DMS153 treated with DMSO at 0.1 percent for 48 hours (cell line): Measurements from ENCODE around the gene HEPN1.
"Not testable (repeated sequence)": the region's sequence is repeated elsewhere in the genome, so short reads cannot be mapped to it uniquely, and the experiment has no call there.

Experiments used
- DNase-seq: peaks from one replicate; lab custom pipeline; 2025; ENCODE audit not compliant: unreplicated experiment; lab: John Stamatoyannopoulos, UW

The HEPN1 gene

DNA sequence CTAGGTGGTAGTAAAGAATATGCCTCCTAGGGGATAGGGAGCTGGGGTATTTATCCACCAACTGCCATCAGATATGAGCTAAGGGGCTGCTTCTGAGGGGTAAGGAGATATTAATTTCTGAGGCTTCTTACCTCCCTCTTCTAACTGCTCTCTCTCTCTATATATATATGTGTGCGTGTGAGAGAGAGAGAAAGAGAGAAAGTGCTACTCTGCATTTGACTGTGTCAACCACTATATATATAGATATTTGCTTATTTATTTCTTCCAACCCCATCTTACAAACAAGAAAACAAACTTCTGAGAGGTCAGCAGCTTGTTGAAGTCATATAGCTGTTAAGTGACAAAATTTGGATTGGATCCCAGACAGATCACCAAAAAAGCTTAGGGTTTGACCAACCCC is 22.7 kb downstream of the HEPN1 start:
- no peak for DNase-seq

DNA sequence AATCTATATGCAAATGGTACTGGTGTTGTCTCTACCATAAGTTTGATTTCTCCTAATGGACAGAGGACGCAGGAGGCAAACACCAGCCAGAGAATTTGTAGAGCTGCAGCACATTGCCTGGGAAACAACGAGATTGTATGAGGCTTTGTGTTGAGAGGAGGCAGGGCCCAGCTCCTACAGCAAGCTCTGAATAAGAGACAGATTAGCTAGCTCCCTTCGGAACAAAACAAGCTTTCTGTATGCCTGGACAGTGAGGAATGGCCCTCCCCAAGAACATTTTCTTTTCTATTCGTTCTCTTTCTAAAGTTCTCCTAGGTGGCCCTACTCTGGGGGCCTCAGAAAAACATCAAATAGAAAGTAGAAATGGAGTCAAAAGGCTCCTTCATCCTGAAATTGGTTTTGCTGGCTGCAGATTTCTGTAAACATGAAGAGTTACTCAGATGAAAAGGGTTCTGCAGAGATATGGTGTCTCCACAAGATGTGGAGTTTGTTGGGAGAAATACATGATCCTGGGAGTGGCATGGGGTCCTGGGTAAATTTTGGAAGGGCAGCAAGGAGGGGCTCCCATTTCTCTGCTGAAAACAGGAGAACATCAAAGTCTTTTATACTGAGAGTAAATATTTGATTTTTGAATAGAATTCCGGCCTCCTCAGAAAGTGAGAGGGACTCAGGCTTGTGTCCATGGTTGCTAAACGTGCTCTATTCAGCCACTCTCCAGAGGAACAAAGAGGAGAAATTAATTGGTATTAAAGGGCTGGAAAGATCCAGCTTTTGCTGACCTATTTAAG is 23.6 kb downstream of the HEPN1 start:
- DNase-seq: no peak

DNA sequence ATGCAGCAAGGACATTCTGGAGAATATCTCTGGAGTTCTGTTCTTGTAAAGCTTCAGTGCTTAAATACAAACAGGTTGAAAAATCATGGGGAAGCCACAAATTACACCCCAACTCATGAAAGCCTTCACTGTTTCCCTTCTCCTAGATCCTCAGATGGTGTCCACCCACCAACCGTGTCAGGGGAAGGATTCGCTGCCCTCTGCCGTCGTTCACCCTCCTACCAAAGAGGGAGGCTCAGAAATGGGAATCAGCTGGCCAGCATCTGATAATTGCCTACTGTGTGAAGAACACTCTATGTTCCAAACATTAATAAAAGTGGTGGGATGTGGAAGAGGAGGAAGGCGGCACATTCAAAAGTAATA is 24.2 kb downstream of the HEPN1 start:
- no peak for DNase-seq

DNA sequence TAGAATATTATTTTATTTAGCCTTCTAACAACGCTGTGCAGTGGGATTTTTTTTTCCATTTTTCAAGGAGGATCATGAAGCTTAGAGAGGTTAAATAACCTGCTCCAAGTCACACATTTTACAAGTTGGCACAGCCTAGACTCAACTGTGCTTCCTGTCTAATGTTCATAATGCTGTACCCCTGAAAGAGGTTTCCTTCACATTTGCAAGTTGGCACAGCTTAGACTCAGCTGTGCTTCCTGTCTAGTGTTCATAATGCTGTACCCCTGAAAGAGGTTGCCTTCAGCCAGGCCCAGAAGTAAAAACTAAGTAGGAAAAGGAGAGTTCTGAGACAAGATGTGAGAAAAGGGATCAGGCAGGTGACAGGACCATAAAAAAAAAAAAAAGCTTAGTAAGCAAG is 24.7 kb downstream of the HEPN1 start:
- DNase-seq: no peak

DNA sequence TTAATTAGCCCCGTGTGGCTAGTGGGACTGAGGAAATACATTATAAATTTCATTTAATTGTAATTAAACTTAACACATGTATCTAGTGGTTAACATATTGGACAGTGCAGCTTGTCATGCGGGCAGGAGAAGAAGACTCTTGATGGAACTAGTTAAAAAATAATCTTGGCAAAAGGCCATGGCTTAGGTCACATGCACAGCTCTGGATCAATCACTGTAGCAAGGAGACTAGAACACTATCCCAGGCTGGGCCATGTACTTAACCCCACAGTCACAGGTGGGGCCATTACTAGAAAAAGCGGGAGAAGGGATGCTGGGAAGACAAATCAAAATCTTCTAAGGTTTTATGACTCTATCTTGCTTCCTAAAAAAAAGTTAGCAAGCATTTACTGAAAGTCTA is 25.5 kb downstream of the HEPN1 start:
- no peak for DNase-seq

DNA sequence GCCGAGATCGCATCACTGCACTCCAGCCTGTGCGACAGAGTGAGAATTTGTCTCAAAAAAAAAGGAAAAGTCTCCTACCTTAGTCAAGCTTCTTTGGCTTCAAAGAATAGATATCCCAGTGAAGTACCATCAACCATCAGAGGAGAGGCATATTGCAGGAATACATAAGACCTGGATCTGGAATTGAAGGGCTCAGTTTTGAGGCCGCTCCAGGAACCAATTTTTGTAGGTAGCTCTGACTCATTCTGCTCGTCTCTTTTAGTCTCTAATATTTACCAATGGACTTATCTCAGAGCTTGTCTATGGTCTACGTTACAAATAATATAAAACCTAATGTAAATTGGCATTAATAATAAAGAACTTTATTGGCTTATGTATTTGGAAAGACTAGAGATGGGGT is 26.8 kb downstream of the HEPN1 start:
- no peak for DNase-seq

DNA sequence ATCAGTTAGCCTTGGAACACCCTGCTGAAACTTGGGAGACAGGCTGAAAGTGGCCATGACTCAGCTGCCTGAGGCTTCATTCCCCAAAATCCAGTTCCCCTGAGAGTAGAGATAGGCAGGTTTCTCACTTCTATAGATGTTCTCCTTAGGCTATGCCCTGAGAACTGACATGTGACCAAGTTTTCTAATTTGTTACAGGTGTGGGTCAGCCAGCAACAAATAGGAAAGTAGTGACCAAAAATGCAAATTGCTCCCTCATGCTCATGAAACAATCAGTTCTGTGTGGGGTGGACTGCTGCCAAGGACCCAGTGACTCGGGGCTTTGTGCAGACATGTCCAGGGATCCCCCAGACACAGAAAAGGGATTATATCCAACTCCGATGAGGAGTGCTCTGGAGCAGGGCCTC is 27.7 kb downstream of the HEPN1 start:
- DNase-seq: no peak

DNA sequence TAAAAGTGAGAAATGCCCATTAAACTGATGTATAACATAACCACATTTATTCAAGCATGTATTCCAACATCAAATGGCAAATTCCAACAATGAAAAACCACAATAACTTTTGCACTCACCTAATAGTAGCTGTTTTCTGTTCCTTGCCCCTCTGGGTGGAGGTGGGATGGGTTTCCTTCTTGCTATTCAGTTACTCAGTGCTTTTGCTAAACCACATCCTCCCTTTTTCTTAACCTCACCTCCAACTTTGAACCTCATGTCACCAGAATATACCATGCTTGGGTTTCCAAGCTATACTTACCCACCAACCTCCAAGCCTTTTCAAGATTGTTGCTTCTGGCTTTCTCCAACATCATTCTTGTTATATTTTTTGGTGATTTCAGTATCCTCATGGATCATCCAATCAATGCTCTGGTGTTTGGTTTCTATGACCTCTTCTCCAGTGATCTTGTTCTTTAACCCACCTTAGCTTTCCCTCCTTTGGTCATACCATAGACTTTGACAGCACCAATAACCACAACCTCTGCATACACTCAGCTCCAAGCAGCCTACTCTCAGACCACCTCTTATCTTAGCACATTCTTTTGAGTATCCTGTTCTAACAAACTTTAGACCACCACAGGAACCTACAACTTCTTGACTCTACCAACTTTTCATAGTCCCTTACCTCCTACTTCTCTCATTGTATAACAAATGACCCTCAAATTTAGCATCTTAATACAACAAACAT is 31.7 kb downstream of the HEPN1 start:
- no peak for DNase-seq

DNA sequence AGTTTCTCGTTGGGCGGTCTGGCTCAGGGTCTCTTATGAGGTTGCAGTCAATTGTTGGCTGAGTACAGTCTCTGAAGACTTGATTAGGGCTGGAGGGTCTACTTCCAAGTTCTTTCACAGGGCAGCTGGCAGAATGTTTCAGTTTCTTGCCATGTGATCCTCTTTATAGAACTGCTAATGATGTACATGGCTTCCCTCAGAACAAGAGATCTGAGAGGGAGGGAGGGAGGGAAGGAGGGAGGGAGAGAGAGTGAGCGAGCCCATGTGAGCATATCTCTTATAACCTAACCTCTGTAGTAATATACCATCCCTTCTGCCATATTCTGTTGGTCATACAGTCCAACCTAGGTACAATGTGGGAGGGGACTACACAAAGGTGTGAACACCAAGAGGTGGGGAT is 32.3 kb downstream of the HEPN1 start:
- DNase-seq: no peak

DNA sequence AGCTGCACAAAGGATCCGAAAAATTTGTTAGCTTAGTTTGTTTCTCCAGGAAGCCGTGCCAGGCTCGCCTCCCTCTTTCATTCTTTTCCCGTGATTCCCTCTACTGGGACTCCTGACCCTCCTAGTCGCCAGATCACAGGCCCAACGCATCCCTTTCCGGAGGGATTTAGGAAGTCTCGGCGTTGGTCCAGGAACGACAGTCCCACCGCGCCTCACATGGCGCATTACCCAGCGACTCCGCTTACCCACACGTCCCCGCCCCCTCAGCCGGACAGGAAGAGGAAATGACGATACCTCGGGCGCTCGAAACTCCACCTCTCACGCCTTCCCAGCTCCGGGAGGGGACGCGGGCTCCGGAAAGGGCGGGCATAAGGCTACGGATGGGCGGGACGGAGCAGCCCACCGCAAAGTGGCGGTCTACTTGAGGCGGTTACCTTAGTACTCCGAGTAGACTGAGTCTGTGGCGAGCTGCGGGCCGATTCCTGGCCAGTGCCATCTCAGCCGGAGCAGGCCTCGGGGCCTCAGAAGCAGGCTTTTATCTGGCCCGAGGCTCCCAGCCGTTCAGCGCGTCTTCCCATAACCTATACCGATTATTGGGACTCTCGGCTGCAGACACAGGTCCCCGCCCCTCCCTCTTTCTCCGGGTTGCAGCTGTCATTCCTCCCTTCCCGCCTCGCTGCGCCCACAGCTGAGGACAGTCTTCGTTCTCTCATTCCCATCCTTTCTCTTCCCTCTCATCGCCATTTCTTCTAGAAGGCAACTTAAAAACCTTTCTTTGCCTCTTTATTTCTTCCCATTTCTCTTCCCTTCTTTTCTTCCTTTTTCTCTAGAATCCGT is 34.9 kb downstream of the HEPN1 start, which contains the start of gene CCDC15:
TSS of gene CCDC15 (plus strand) at position 450 of the 837 bp plus-strand sequence. CDS start 531 bp downstream, outside the sequence.
- DNase-seq: peak; percentile 92

DNA sequence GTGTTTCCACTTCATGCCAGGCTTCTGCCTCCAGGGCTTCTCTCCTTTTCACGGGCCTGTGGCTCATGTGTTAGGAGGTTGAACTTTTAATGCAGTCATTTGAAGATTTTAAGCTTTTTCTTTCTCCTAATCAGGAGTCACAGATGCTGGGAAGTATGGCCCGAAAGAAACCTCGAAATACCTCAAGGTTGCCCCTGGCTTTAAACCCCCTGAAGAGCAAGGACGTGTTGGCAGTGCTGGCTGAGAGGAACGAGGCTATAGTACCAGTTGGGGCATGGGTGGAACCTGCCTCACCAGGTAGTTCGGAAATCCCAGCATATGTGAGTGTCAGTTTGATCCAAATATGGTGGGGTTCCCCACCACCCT is 35.5 kb downstream of the HEPN1 start:
- DNase-seq: no peak

DNA sequence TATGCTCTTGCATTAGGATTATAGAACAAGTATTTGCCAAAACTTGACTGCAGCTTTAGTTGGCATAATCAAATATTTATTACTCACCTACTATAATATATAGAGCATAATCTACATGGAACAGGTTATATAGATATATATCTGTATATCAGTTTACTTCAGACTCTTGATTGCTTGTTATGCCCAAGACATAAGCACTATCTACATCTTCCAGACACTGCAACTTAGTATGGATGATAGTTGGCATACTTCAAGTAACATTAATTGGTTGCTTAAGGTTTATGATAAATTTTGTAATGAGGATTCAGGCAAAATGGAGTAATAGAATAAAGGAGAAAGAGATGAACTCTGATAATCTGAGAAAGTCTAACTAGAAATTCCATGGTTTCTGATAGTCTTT is 36.0 kb downstream of the HEPN1 start:
- DNase-seq: no peak

DNA sequence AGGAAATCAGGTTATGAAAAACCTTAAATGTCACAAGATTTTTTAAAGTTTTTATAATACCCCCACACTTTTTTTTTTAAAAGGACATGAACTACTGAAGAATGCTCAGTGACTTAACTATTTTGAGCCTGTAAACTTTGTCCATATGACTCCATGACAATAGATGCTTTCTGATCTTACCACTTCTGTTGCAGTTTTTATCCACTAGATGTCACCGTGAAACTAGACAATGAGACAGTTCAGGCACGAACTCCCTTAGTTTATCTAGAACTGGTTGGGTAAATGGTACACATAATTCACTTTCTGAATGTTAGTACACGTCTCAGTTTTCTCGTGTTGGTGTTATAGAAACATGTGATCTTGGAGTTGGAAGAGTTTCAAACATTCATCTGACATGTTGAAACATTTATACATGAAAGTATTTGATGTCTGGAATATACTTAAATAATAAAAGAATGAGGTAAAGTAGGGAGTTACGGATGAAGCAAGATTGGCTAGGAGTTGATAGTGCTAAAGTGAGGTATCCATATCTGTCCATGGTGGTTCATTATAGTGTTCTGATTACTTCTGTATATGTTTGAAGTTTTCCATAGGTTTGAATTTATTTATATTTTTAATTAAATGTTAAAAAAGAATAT is 43.0 kb downstream of the HEPN1 start:
- DNase-seq: peak; percentile 9

DNA sequence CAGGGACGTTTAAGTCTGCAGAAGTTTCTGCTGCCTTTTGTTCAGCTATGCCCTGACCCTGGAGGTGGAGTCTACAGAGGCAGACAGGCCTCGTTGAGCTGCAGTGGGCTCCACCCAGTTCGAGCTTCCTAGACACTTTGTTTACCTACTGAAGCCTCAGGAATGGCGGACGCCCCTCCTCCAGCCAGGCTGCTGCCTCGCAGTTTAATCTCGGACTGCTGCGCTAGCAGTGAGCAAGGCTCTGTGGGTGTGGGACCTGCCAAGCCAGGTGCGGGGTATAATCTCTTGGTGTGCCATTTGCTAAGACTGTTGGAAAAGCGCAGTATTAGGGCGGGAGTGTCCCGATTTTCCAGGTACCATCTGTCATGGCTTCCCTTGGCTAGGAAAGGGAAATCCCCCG is 49.1 kb downstream of the HEPN1 start:
- not testable (repeated sequence) for DNase-seq
